H9 (cell line): ENCODE data around the gene SLC43A1. TPM values are rescaled to one million over a fixed set of nuclear protein-coding genes. Genes with fewer than 3 reads are reported as not detected.
A peak's percentile ranks its signal among the peaks of the same experiment; 100 is the strongest.

Source experiments
- DNase-seq: peaks from one replicate; pipeline ENCODE4 v3.0.0-alpha.2; 2017
- H2AFZ ChIP-seq: one replicate; pipeline ENCODE4 v1.6.1; 2013; ENCODE audit warnings: mild to moderate bottlenecking, low read length, control low read depth, moderate library complexity
- H2AK5ac ChIP-seq: 2 replicates; pipeline ENCODE4 v1.6.1; 2013; ENCODE audit warnings: low read length, control low read depth, mixed read lengths; ENCODE audit not compliant: insufficient read length
- H2BK120ac ChIP-seq: one replicate; pipeline ENCODE4 v1.6.1; 2013; ENCODE audit warnings: low read depth, mild to moderate bottlenecking, low read length, control low read depth, inconsistent platforms; ENCODE audit not compliant: poor library complexity, severe bottlenecking
- H2BK12ac ChIP-seq: 2 replicates; pipeline ENCODE4 v1.6.1; 2013; ENCODE audit warnings: low read length, control low read depth, mixed read lengths, low read depth; ENCODE audit not compliant: insufficient read length
- H2BK15ac ChIP-seq: 2 replicates; pipeline ENCODE4 v1.6.1; 2013; ENCODE audit warnings: low read depth, low read length, control low read depth
- H2BK20ac ChIP-seq: one replicate; pipeline ENCODE4 v1.6.1; 2013; ENCODE audit warnings: low read depth, mild to moderate bottlenecking, low read length, control low read depth, inconsistent platforms; ENCODE audit not compliant: poor library complexity, severe bottlenecking
- H2BK5ac ChIP-seq: 2 replicates; pipeline ENCODE4 v1.6.1; 2013; ENCODE audit warnings: low read length, control low read depth, mixed read lengths; ENCODE audit not compliant: insufficient read length
- H3K14ac ChIP-seq: 2 replicates; pipeline ENCODE4 v1.6.1; 2013; ENCODE audit warnings: low read length, control low read depth; ENCODE audit not compliant: insufficient read depth
- H3K18ac ChIP-seq: 2 replicates; pipeline ENCODE4 v1.6.1; 2013; ENCODE audit warnings: low read depth, mild to moderate bottlenecking, mixed read lengths, low read length, control low read depth; ENCODE audit not compliant: insufficient read length
- H3K23ac ChIP-seq: 2 replicates; pipeline ENCODE4 v1.6.1; 2013; ENCODE audit warnings: low read length, control low read depth, mixed read lengths, low read depth; ENCODE audit not compliant: insufficient read length
- H3K23me2 ChIP-seq: 2 replicates; pipeline ENCODE4 v1.6.1; 2013; ENCODE audit warnings: low read depth, mild to moderate bottlenecking, mixed read lengths, low read length, control low read depth; ENCODE audit not compliant: insufficient read length, poor library complexity, severe bottlenecking
- H3K27ac ChIP-seq: 2 replicates; pipeline ENCODE4 v1.5.1; 2013; ENCODE audit warnings: low read length, control low read depth, mixed read lengths, low read depth; ENCODE audit not compliant: insufficient read length
- H3K27me3 ChIP-seq: 2 replicates; pipeline ENCODE4 v1.6.1; 2013; ENCODE audit warnings: low read length, control low read depth, inconsistent platforms; ENCODE audit not compliant: insufficient read depth
- H3K4ac ChIP-seq: 2 replicates; pipeline ENCODE4 v1.6.1; 2013; ENCODE audit warnings: low read depth, mild to moderate bottlenecking, control low read depth, inconsistent platforms, low read length, moderate library complexity
- H3K4me1 ChIP-seq: 2 replicates; pipeline ENCODE4 v1.6.1; 2013; ENCODE audit warnings: low read length, control low read depth, inconsistent platforms; ENCODE audit not compliant: insufficient read depth
- H3K4me2 ChIP-seq: 2 replicates; pipeline ENCODE4 v1.6.1; 2013; ENCODE audit warnings: low read length, control low read depth, mixed read lengths; ENCODE audit not compliant: insufficient read length, insufficient read depth
- H3K56ac ChIP-seq: 2 replicates; pipeline ENCODE4 v1.6.1; 2013; ENCODE audit warnings: low read depth, mild to moderate bottlenecking, mixed read lengths, low read length, control low read depth; ENCODE audit not compliant: insufficient read length
- H3K79me1 ChIP-seq: 2 replicates; pipeline ENCODE4 v1.6.1; 2013; ENCODE audit warnings: low read depth, mild to moderate bottlenecking, moderate library complexity, low read length, control low read depth, inconsistent platforms; ENCODE audit not compliant: insufficient read depth, poor library complexity, severe bottlenecking
- H3K79me2 ChIP-seq: 2 replicates; pipeline ENCODE4 v1.6.1; 2013; ENCODE audit warnings: low read length, control low read depth, inconsistent platforms; ENCODE audit not compliant: insufficient read depth
- H3K9ac ChIP-seq: 2 replicates; pipeline ENCODE4 v1.6.1; 2013; ENCODE audit warnings: low read length, control low read depth, mixed read lengths; ENCODE audit not compliant: insufficient read length; ENCODE audit errors: extremely low read depth
- H3K9me3 ChIP-seq: one replicate; pipeline ENCODE4 v1.6.1; 2013; ENCODE audit warnings: low read depth, low read length, inconsistent platforms; ENCODE audit not compliant: control insufficient read depth
- H3T11ph ChIP-seq: one replicate; pipeline ENCODE4 v1.6.1; 2013; ENCODE audit warnings: mild to moderate bottlenecking, low read length, control low read depth, inconsistent platforms
- H4K20me1 ChIP-seq: one replicate; pipeline ENCODE4 v1.6.1; 2013; ENCODE audit not compliant: control insufficient read depth, insufficient read length, insufficient read depth
- H4K5ac ChIP-seq: 2 replicates; pipeline ENCODE4 v1.6.1; 2013; ENCODE audit warnings: low read depth, mild to moderate bottlenecking, mixed read lengths, low read length, control low read depth; ENCODE audit not compliant: insufficient read length
- H4K8ac ChIP-seq: replicated peaks from 2 replicates; pipeline ENCODE4 v1.6.1; 2013; ENCODE audit warnings: low read length, control low read depth, mixed read lengths, low read depth; ENCODE audit not compliant: insufficient read length
- H4K91ac ChIP-seq: 2 replicates; pipeline ENCODE4 v1.6.1; 2013; ENCODE audit warnings: low read depth, mild to moderate bottlenecking, moderate library complexity, mixed read lengths, low read length, control low read depth; ENCODE audit not compliant: insufficient read length
- H3K27ac Mint-ChIP-seq, 3 experiments: 2 replicates in 2 of 3; 3 replicates in 1 of 3; pipeline ENCODE4 v1.8.0; 2020 to 2021; ENCODE audit warnings: mixed read lengths in 3 of 3, mild to moderate bottlenecking in 1 of 3, moderate library complexity in 1 of 3
- H3K27me3 Mint-ChIP-seq: 2 replicates; pipeline ENCODE4 v1.8.0; 2021; ENCODE audit warnings: low read depth, mild to moderate bottlenecking, moderate library complexity, mixed read lengths
- H3K36me3 Mint-ChIP-seq, 3 experiments: 2 replicates in 2 of 3; 3 replicates in 1 of 3; pipeline ENCODE4 v1.8.0; 2020 to 2021; ENCODE audit warnings: low read depth in 3 of 3, mixed read lengths in 3 of 3; ENCODE audit not compliant: insufficient read depth in 1 of 3
- H3K4me1 Mint-ChIP-seq, 2 experiments: 2 replicates each; pipeline ENCODE4 v1.8.0; 2020; ENCODE audit warnings: mixed read lengths in 2 of 2
- H3K4me3 Mint-ChIP-seq, 2 experiments: 2 replicates in 1 of 2; 3 replicates in 1 of 2; pipeline ENCODE4 v1.8.0; 2020 to 2021; ENCODE audit warnings: mild to moderate bottlenecking in 2 of 2, mixed read lengths in 2 of 2, moderate library complexity in 1 of 2
- H3K9me3 Mint-ChIP-seq, 2 experiments: 2 replicates in 1 of 2; 3 replicates in 1 of 2; pipeline ENCODE4 v1.8.0; 2020; ENCODE audit warnings: mild to moderate bottlenecking in 2 of 2, mixed read lengths in 2 of 2, moderate library complexity in 1 of 2
- WGBS: extraction: QIAGEN DNeasy Blood & Tissue Kit; methylation state at CpG from one replicate; pipeline ENCODE4 v1.1.7; 2013; ENCODE audit warnings: missing lambda C conversion rate, low lambda C conversion rate, mixed read lengths; ENCODE audit not compliant: insufficient read length; ENCODE audit errors: extremely low coverage; 5-methylcytosine and 5-hydroxymethylcytosine counted together
- total RNA-seq: library from RNA; stranded (reverse); gene quantifications from 2 replicates; pipeline ENCODE4 v1.2.1, GENCODE V29; 2021
- TF ChIP-seq, protein P1 (sequence below): fragments of 200-600 bp; sonication (generic); conservative IDR thresholded peaks from 3 replicates; pipeline ENCODE4 v1.8.0; 2021; ENCODE audit warnings: antibody characterized with exemption, mild to moderate bottlenecking

The SLC43A1 gene
- total RNA-seq, 1 experiment from 2014 or later: 17.0 TPM

DNA sequence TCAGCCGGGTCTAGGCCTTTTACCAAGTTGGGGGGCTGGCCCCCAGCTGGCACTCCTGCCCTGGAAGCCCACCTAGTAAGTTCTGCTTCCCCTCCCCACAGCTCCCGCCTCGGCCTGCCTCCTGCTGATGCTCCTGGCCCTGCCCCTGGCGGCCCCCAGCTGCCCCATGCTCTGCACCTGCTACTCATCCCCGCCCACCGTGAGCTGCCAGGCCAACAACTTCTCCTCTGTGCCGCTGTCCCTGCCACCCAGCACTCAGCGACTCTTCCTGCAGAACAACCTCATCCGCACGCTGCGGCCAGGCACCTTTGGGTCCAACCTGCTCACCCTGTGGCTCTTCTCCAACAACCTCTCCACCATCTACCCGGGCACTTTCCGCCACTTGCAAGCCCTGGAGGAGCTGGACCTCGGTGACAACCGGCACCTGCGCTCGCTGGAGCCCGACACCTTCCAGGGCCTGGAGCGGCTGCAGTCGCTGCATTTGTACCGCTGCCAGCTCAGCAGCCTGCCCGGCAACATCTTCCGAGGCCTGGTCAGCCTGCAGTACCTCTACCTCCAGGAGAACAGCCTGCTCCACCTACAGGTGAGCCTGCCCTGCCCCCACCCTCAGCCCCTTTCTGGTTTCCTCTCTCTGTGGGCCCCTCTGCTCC is 47.9 kb downstream of the SLC43A1 start:
- Histone ChIP-seq H3K4me2 (no peak overlapping the region), H3K4ac (no peak overlapping the region)

More for the DNA sequence above, 47.9 kb downstream of the SLC43A1 start:
- TF ChIP-seq, protein P1, sequence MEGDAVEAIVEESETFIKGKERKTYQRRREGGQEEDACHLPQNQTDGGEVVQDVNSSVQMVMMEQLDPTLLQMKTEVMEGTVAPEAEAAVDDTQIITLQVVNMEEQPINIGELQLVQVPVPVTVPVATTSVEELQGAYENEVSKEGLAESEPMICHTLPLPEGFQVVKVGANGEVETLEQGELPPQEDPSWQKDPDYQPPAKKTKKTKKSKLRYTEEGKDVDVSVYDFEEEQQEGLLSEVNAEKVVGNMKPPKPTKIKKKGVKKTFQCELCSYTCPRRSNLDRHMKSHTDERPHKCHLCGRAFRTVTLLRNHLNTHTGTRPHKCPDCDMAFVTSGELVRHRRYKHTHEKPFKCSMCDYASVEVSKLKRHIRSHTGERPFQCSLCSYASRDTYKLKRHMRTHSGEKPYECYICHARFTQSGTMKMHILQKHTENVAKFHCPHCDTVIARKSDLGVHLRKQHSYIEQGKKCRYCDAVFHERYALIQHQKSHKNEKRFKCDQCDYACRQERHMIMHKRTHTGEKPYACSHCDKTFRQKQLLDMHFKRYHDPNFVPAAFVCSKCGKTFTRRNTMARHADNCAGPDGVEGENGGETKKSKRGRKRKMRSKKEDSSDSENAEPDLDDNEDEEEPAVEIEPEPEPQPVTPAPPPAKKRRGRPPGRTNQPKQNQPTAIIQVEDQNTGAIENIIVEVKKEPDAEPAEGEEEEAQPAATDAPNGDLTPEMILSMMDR: no peak
- Histone ChIP-seq H4K8ac (no peak overlapping the region), H3K18ac (no peak overlapping the region), H2BK5ac (no peak overlapping the region), H3K27ac (no peak overlapping the region), H3K56ac (no peak overlapping the region), H2BK20ac (no peak overlapping the region), H3K14ac (peak overlapping the region; percentile 0; the same call in 1 of the 2 replicates), H2BK120ac (no peak overlapping the region), H4K91ac (no peak overlapping the region), H2AFZ (no peak overlapping the region), H3T11ph (no peak overlapping the region), H3K9me3 (no peaks in the 10 kb centered on the region), H3K4me1 (peaks cover 14% of the 10 kb centered on the region; the same call in 1 of the 2 replicates), H3K79me1 (no peaks in the 10 kb centered on the region), H4K20me1 (no peaks in the 10 kb centered on the region), H2BK15ac (no peak overlapping the region), H3K27me3 (no peaks in the 10 kb centered on the region; the same call in 1 of the 2 replicates), H3K79me2 (no peaks in the 10 kb centered on the region), H3K23ac (no peak overlapping the region), H2AK5ac (no peak overlapping the region), H3K23me2 (no peaks in the 10 kb centered on the region), H4K5ac (no peak overlapping the region), H2BK12ac (no peak overlapping the region), H3K9ac (no peak overlapping the region)
- H3K27me3 Mint-ChIP-seq: peaks cover 28% of the 10 kb centered on the region
- H3K36me3 Mint-ChIP-seq: peaks cover 7 to 27% (median 9%) of the 10 kb centered on the region in 3 experiments; a peak in 5 of 7 replicates
- peaks cover 30 to 41% of the 10 kb centered on the region in 2 experiments for H3K4me1 Mint-ChIP-seq
- H3K27ac Mint-ChIP-seq: 0 out of 7 replicates have a peak overlapping the region, but pooled peaks of 1 of the 3 experiments have one; percentile 25
- WGBS: no CpG with 5 or more reads among the region's 23 CpGs
- no peak overlapping the region; a peak in 1 of 5 replicates for H3K4me3 Mint-ChIP-seq
- peak; percentile 56 for DNase-seq
- H3K9me3 Mint-ChIP-seq: no peaks in the 10 kb centered on the region
